Measurements from ENCODE around the gene HEMGN. TPM values are rescaled to one million over a fixed set of nuclear protein-coding genes. Genes with fewer than 3 reads are reported as not detected.

The HEMGN gene
- total and polyA plus RNA-seq, 2 of the 8 experiments (the other 6 are each of a cell fraction or from before 2014, with no cell fraction given) = not detected

DNA sequence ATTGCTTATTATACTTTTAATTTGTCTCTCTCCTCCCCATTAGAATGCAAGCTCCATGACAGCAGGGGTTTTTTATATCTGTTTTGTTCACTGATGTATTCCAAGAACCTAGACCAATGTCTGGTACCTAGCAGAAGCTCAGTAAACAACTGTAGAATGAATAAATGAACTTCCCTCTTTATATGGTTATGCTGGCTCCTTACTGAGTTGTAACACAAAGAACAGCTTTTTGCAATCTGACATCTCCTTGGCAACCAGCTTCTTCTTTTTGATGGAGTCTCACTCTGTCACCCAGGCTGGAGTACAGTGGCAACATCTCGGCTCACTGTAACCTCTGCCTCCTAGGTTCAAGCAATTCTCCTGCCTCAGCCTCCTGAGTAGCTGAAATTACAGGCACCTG lies 29.3 kb downstream of the HEMGN start:
- Histone ChIP-seq H3K23me2 (ENCODE audit: low read depth, low read length) (no peaks in the 10 kb centered on the region), H3K27ac (ENCODE audit: low read depth, low read length) (no peak overlapping the region), H3K4me3 (ENCODE audit: extremely low read depth in 1 of 4, insufficient read depth in 2 of 4, low read depth in 3 of 4, low read length in 4 of 4) (no peak overlapping the region), H3K56ac (replicated peaks; ENCODE audit: insufficient read length, low read depth, low read length) (no peak overlapping the region), H4K91ac (replicated peaks; ENCODE audit: insufficient read length, low read length) (no peak overlapping the region), H3K4ac (replicated peaks; ENCODE audit: insufficient read length, low read depth, low read length) (no peak overlapping the region), H3K79me2 (ENCODE audit: control insufficient read depth in 1 of 2, insufficient read depth in 2 of 2, low read length in 2 of 2) (no peaks in the 10 kb centered on the region), H4K8ac (ENCODE audit: extremely low read depth, insufficient read depth, low read length) (no peak overlapping the region), H2BK15ac (ENCODE audit: low read length) (no peak overlapping the region), H2BK12ac (ENCODE audit: low read depth, low read length) (no peak overlapping the region), H3K27me3 (replicated peaks in 1 of 4; ENCODE audit: control insufficient read depth in 3 of 4, extremely low read depth in 1 of 4, insufficient read depth in 3 of 4, low read length in 3 of 4) (no peaks in the 10 kb centered on the region), H3K36me3 (ENCODE audit: control insufficient read depth in 2 of 4, insufficient read depth in 4 of 4, low read length in 3 of 4) (peaks cover 0 to 4% (median 1%) of the 10 kb centered on the region in 4 experiments; a peak in 3 of 8 replicates), H3K14ac (ENCODE audit: insufficient read length) (no peak overlapping the region), H2BK5ac (ENCODE audit: low read depth, low read length) (no peak overlapping the region), H2AK5ac (ENCODE audit: low read depth, low read length) (no peak overlapping the region), H2BK120ac (replicated peaks; ENCODE audit: low read depth, low read length) (no peak overlapping the region), H3K4me2 (ENCODE audit: insufficient read depth in 1 of 2, low read depth in 2 of 2, low read length in 2 of 2) (no peak overlapping the region), H3K79me1 (ENCODE audit: low read depth, low read length) (peaks cover 3% of the 10 kb centered on the region; the same call in 1 of the 2 replicates), H2BK20ac (ENCODE audit: low read length) (no peak overlapping the region), H3K23ac (ENCODE audit: insufficient read length) (no peak overlapping the region), H4K5ac (ENCODE audit: insufficient read length, low read depth, low read length) (no peak overlapping the region), H2AFZ (ENCODE audit: low read length) (no peak overlapping the region), H3K9me3 (ENCODE audit: insufficient read depth in 2 of 2, low read depth in 1 of 2, low read length in 1 of 2) (no peaks in the 10 kb centered on the region), H3K9ac (replicated peaks in 1 of 4; ENCODE audit: extremely low read depth in 1 of 4, low read depth in 3 of 4, low read length in 3 of 4) (no peak overlapping the region), H4K20me1 (replicated peaks in 1 of 2; ENCODE audit: control insufficient read depth in 1 of 2, insufficient read depth in 2 of 2, low read length in 2 of 2) (peaks cover 0 to 3% of the 10 kb centered on the region in 2 experiments), H3K18ac (ENCODE audit: extremely low read depth, low read length) (no peak overlapping the region), H3K4me1 (replicated peaks in 1 of 4; ENCODE audit: control insufficient read depth in 3 of 4, insufficient read depth in 4 of 4, low read length in 3 of 4) (no peaks in the 10 kb centered on the region)
- POLR2A ChIA-PET (ENCODE audit: partially characterized antibody) = interaction anchor here (1.7 kb wide), 1 partner anchor 13 kb away, joined by 5 read pairs; the partner anchor contains the start of gene TRMO
- DNase-seq (ENCODE audit: low read depth in 1 of 2, low spot score in 2 of 2) (no peak), FAIRE-seq (no peak)
- 94% methylated on average over 1 of the region's 1 CpG; no CpG with 5 or more reads in 1 of the 2 experiments for WGBS, 2 experiments (ENCODE audit: extremely low coverage in 1 of 2, insufficient coverage in 1 of 2, insufficient read length in 1 of 2, insufficient replicate concordance in 2 of 2, low coverage in 1 of 2, low lambda C conversion rate in 2 of 2, missing lambda C conversion rate in 1 of 2)
- no peak for TF ChIP-seq CBX8 (IDR thresholded peaks at IDR 0.05; ENCODE audit: borderline replicate concordance, low read depth, low read length)
- CTCF ChIA-PET (ENCODE audit: partially characterized antibody) = interaction anchor here (0.9 to 4.3 kb wide), 6 partner anchors 8 to 18 kb away, joined by 3 to 34 read pairs (median 5); no protein-coding TSS in a partner anchor
